CD1c-positive myeloid dendritic cell (primary cell): ENCODE data around the gene ARHGAP33.
"Not testable (repeated sequence)": the region's sequence is repeated elsewhere in the genome, so short reads cannot be mapped to it uniquely, and the experiment has no call there.

Experiments
- DNase-seq: peaks from one replicate; pipeline ENCODE4 v3.0.0-alpha.2; 2016; ENCODE audit errors: extremely low spot score

The ARHGAP33 gene

GRCh38 chr19:35792312-35792711 lies 16.9 kb downstream of the ARHGAP33 start:
- no peak for DNase-seq

DNA sequence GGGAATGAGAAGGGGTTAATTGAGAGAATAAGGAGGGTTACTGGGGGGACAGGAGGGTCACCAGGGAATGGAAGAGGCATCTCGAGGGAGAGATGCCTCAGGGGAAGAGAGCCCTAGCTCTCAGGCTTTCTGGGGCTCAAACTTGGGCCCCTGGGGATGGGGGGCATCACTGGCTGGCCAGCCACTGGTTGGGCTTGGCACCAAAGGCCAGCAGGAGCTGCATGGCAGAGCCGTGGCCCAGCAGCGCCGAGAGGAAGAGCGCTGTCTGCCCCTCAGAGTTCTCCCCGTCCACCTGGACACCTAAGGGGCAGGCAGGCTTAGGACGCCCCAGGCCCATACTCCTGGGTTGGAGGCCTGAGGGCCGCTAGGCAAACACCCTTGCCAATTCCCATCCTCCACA lies 17.5 kb downstream of the ARHGAP33 start:
- DNase-seq = no peak

DNA sequence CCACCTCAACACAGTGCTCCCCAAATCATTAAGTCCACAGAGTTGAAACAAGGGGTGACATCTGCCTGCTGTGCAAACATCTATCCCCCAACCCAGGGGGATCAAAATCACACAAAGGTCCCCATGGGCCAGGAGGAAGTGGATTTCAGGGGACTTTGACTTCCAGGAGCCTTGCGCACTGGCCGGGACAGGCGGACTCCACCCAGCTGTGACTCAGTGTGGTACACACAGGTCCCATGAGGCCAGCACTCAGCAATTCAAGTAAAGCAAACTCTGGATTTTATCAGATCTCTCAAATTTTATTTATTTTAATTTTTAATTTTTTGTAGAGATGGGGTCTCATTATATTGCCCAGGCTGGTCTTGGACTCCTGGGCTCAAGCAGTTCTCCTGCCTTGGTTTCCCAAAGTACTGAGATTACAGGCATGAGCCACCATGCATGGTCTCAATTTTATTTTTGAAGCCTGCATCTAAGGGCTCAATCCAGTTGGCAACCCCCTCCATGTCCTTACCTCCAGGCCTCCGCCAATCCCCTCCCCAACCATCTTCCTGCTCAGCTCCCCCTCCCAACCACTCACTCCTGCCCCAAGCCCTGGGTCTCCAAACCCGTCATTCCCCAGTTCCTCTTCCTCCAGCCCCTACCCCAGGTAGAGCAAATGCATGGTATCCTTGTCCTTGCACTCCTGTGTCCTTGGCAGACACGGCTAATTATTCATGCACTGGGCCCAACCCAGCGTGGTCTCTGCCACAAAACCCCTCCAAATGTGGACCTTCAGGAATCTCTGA lies 18.2 kb downstream of the ARHGAP33 start:
- DNase-seq = no peak

DNA sequence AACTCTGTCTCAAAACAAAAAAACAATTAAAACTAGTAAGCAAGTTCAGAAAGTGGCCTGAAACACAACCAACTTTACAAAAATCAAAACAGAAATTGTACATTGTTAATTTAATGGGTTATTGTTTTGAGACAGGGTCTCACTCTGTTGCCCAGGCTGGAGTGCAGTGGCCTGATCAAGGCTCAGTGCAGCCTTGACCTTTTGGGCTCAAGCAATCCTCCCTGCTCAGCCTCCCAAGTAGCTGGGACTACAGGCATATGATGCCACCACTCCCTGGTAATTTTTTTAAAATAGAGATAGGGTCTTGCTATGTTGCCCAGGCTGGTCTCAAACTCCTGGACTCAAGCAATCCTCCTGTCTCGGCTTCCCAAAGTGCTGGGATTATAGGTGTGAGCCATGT lies 20.2 kb downstream of the ARHGAP33 start:
- DNase-seq = not testable (repeated sequence)

GRCh38 chr19:35796645-35797542 lies 21.5 kb downstream of the ARHGAP33 start:
- DNase-seq = no peak

GRCh38 chr19:35797663-35798062 lies 22.3 kb downstream of the ARHGAP33 start:
- DNase-seq = no peak

GRCh38 chr19:35801828-35802227 lies 26.5 kb downstream of the ARHGAP33 start:
- no peak for DNase-seq

GRCh38 chr19:35805526-35806102 lies 30.2 kb downstream of the ARHGAP33 start:
- DNase-seq = no peak

GRCh38 chr19:35806597-35806996 lies 31.2 kb downstream of the ARHGAP33 start:
- DNase-seq = no peak

- DNase-seq = no peak
These were observed 32.3 kb downstream of the ARHGAP33 start for GRCh38 chr19:35807633-35808032.

- no peak for DNase-seq
These were observed 36.2 kb downstream of the ARHGAP33 start for GRCh38 chr19:35811317-35812219.

DNA sequence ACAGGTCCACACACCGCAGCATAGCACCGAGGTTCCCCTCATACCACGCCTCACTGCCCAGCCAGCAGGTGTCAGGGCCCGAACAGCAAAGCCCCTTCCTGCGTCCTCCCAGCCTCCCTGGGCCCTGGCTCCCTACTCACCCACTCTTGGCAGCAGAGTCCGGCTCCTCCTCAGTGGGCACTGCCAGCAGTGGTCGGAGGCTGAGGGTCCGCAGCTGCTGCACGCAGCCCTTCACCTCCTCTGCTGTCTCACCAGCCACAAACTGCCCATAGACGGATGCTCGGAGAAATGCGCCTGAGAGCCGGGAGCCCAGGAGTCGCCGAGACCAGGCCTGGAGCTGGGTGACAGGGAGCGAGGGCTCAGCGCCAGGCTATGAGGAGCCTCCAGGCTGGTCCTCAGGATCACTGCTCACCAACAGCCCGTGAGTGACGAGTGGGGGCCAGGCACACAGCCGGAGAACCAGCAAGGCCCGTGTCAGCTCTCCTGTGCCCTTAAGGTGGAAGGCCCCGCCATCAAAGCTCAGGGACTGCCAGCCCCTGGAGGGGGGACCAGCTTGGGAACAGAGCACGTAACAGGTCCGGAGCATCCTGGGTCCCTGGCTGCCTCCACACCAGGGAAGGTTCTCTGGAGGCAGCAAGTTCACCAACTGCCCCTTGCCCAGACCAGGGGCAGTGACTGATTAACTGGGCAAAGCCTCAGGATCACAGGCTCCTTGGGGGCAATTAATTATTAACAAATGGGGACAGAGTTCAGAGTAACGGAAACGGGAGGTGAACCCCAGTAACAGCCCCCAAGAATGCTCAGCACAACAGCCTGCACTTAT lies 37.1 kb downstream of the ARHGAP33 start, which contains the start of gene PRODH2:
PRODH2 (minus strand) TSS at position 626 of the 823 bp plus-strand sequence; CDS start at position 586, 40 bp downstream.
- DNase-seq = no peak

DNA sequence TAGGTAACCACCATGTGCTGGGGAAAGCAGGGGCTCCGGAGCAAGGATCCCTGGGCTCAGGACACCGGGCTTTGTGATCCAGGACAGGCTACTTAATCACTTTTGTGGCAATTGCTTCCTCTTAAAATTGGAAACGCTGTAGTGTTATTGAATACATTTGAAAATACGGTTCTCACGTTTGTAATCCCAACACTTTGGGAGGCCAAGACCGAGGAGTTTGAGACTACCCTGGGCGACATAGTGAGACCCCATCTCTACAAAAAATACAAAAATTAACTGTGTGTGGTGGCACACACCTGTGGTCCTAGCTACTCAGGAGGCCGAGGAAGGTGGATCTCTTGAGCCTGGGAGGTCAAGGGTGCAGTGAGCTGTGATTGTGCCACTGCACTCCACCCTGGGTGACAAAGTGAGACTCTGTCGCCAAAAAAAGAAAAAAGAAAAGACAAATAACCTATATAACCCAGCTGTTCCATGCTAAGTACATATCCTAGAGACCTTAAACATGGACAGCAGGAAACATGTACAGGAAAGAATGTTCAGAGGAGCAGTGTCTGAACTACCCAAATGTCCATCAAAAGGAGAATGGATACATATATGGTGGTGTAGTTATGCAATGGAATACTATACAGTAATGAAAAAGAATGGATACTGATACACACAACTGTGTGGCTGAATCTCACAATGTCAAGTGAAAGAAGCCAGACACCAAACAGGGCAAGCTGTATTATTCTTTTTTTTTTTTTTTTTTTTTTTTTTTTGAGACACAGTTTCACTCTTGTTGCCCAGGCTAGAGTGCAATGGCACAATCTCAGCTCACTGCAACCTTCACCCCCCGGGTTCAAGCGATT lies 37.9 kb downstream of the ARHGAP33 start:
- DNase-seq = no peak

- DNase-seq = no peak
These were observed 40.9 kb downstream of the ARHGAP33 start for GRCh38 chr19:35816262-35816661.

GRCh38 chr19:35816846-35817245 lies 41.5 kb downstream of the ARHGAP33 start:
- no peak for DNase-seq

DNA sequence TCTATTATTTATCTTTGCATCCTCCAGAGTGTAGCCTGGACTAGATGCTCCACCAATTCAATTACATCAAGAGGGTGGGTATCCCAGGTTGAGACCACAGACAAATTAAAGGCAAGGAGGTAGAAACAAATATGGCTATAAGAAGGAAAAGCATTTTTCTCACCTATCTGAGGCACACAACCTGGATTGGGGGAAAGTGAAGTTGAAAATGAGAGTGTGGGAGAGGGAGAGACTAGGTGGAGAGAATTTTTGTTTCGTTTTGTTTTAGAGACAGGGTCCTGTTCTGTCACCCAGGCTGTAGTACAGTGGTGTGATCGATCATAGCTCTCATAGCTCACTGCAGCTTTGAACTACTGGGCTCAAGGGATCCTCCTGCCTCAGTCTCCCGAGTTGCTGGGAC lies 43.1 kb downstream of the ARHGAP33 start:
- DNase-seq = no peak

- no peak for DNase-seq
These were observed 47.2 kb downstream of the ARHGAP33 start for GRCh38 chr19:35822579-35822978.

DNA sequence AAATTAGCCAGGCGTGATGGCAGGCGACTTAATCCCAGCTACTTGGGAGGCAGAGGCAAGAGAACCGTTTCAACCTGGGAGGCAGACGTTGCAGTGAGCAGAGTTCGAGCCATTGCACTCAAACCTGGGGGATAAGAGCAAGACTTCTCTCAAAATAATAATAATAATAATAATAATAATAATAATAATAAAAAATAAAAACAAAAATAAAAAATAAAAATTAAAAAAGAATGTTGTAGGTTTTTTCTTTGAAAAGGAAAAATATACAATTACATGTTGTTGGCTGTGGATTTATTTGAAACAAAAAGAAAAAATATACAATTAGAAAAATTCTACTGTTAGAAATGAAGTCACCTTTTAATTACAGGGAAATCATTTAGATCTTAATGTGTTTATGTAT lies 48.8 kb downstream of the ARHGAP33 start:
- DNase-seq = no peak

DNA sequence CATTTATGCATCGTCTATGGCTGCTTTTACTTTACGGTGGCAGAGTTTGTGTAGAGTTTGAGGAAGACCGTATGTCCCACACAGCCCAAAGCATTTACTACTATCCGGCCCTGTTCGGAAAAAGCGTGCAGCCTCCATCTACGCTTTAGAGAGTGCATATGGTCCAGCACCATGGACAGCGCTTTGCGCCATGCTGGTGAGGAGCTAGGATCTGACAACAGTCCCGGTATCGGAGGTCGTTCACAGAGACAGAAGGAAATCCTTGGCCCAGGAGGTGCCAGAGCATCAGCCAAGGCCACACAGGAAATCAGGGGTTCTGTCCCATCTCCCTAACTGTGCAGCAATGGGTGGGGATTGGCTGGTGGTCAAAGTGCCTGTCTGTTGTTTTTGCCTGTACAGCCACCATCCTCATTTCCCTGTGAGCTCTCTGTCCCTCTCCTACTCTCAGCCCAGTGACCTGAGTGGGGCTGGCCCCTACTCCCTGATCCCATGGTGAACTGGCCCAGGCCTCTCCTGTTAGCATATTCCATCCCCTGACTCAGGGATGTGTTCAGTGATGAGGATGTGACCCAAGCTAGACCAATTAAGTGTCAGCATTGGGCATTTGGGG lies 53.4 kb downstream of the ARHGAP33 start:
- DNase-seq = peak; percentile 53
